Stimulated activated CD8-positive, alpha-beta memory T cell treated with anti-CD3 and anti-CD28 coated beads, Interleukin-7, amount 100 ng/mL, for 24 hours (primary cell): Measurements from ENCODE around the gene MGME1.

Source experiments
- DNase-seq: peaks from one replicate; pipeline ENCODE4 v3.0.0-alpha.2; 2020; ENCODE audit warnings: low read depth

The MGME1 gene

GRCh38 chr20:17968366-17969277, at the start of gene MGME1, which contains the start of gene SNX5:
Gene MGME1 (plus strand): TSS chr20:17969018. CDS start chr20:17969860, 842 bp downstream.
Gene SNX5 (minus strand): TSS chr20:17968794. CDS start chr20:17968425, 369 bp downstream.
- DNase-seq, result peak; percentile 99

- no peak for DNase-seq
These were observed 49.7 kb upstream of the MGME1 start for GRCh38 chr20:17919149-17919548.

- DNase-seq, result no peak
These were observed 47.0 kb upstream of the MGME1 start for GRCh38 chr20:17921774-17922173.

GRCh38 chr20:17925141-17925939, 43.5 kb upstream of the MGME1 start:
- DNase-seq, result no peak

- no peak for DNase-seq
These were observed 42.9 kb upstream of the MGME1 start for GRCh38 chr20:17925940-17926300.

- no peak for DNase-seq
These were observed 40.6 kb upstream of the MGME1 start for GRCh38 chr20:17928211-17928611.

- no peak for DNase-seq
These were observed 40.0 kb upstream of the MGME1 start for GRCh38 chr20:17928633-17929311.

GRCh38 chr20:17931513-17931912, 37.3 kb upstream of the MGME1 start:
- DNase-seq, result no peak

GRCh38 chr20:17932396-17932795, 36.4 kb upstream of the MGME1 start:
- DNase-seq, result no peak

GRCh38 chr20:17933121-17933520, 35.7 kb upstream of the MGME1 start:
- DNase-seq, result no peak

- no peak for DNase-seq
These were observed 35.1 kb upstream of the MGME1 start for GRCh38 chr20:17933711-17934110.

- DNase-seq, result no peak
These were observed 34.5 kb upstream of the MGME1 start for GRCh38 chr20:17934141-17934862.

GRCh38 chr20:17935186-17935585, 33.6 kb upstream of the MGME1 start:
- no peak for DNase-seq

- no peak for DNase-seq
These were observed 33.1 kb upstream of the MGME1 start for GRCh38 chr20:17935761-17936160.

- DNase-seq, result no peak
These were observed 32.5 kb upstream of the MGME1 start for GRCh38 chr20:17936286-17936760.

GRCh38 chr20:17936761-17937732, 31.8 kb upstream of the MGME1 start:
- DNase-seq, result no peak

- DNase-seq, result peak; percentile 7
These were observed 29.8 kb upstream of the MGME1 start for GRCh38 chr20:17938871-17939619.

GRCh38 chr20:17939622-17940223, 29.1 kb upstream of the MGME1 start:
- DNase-seq, result no peak
